Stimulated activated naive CD8-positive, alpha-beta T cell treated with anti-CD3 and anti-CD28 coated beads, Interleukin-15, Interleukin-2, amounts not matched to agents 100 U/mL and 50 U/mL, for 24 hours (primary cell): ENCODE data around the gene GH1.

ENCODE experiments used
- ATAC-seq: fragments of 150-1000 bp; cut with Tn5 transposase; one replicate; pipeline ENCODE4 v1.10.0; 2021
- DNase-seq: peaks from one replicate; pipeline ENCODE4 v3.0.0; 2021

Gene GH1

DNA sequence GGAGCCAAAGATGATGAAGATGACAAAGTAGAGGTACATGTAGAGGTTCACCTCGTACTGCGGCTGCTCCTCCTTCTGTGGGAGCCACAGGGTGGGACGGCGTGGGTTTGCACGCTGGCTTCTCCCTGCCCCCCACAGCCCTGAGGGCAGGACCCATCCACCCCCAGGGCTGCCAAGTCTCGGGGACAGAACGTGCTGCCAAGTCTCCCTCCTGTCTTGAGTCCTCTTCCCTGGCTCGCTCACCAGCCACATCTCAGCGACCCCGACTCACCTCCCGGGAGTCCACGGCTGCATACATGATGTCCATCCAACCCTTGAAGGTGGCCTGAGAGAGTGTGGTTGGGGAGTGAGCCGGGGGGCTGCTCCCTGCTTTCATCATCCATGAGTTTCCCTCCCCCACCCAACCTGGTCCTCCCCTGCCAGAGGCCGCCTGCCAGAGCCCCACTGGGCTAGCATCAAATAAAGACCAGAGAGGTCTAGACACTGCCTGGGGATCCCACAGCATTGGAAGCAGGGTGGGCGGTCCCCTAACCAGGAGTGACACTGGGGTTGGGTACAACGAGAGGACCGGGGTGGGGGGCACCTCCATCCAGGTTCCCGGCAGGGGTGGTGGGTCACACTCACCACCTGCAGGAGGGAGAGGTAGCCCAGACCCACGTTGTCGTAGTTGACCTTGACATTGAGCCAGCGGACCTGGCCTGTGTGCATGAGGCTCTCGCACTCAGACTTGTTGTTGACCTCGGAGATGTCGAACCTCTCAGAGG lies 26.3 kb upstream of the GH1 start:
- DNase-seq (no peak), ATAC-seq (no peak)

DNA sequence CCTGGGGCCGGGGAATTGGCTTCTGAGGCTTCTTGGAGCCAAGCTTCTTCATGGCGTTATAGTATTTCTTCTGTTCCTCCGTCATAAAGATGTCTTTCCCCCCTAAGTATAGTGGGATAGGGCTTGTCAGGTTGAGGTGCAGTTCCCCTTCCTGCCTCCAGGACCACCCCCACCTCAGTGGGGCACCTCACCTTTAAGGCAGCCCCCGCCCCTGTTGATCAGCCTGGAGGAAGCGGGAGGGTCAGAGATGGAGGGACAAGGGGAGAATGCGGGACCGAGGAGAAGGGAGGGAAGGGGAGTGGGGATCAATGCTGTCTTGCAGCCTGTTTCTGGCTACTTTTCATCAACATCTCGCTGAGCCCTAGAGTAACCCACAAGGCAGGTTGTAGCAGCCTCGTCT lies 25.1 kb upstream of the GH1 start:
- no peak for DNase-seq
- no peak for ATAC-seq

DNA sequence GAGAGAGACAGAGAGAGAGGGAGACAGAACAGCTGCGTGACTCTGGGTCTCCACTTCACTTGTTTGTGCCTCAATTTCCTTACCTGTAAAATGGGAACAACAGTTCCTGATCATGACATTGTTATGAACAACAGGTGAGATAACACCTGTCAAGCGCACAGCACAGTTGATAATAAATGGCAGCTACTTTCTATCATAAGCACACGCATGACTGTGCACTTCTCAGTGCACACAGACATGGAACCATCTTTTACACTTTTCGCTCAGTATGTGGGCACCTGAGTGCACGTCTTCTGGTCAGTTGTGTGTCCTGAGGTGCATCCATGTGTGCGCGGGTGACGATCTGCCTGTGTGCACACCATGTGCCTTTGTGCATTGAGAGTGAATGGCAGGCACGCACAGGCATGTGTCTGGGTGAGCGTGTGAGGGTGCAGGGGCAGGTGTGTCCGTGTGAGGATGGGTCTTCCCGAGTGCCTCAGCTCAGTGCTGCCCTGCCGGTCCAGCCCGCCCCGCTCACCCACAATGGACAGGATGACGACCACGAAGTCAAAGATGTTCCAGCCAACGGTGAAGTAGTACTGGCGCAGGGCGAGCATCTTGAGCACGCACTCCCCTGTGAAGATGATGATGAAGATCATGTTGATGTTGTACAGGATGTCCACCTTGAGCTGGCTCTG lies 23.8 kb upstream of the GH1 start:
- ATAC-seq (no peak), DNase-seq (no peak)

GRCh38 chr17:63941751-63942150 lies 23.1 kb upstream of the GH1 start:
- DNase-seq (no peak), ATAC-seq (no peak)

GRCh38 chr17:63941162-63941561 lies 22.5 kb upstream of the GH1 start:
- no peak for ATAC-seq
- no peak for DNase-seq

- DNase-seq, result no peak
- no peak for ATAC-seq
These were observed 21.9 kb upstream of the GH1 start for GRCh38 chr17:63940584-63940983.

- DNase-seq, result no peak
These were observed 21.2 kb upstream of the GH1 start for GRCh38 chr17:63939884-63940283.

GRCh38 chr17:63939401-63939800 lies 20.8 kb upstream of the GH1 start:
- DNase-seq, result no peak
- no peak for ATAC-seq

More at GRCh38 chr17:63939884-63940283, 21.2 kb upstream of the GH1 start:
- ATAC-seq, result no peak

DNA sequence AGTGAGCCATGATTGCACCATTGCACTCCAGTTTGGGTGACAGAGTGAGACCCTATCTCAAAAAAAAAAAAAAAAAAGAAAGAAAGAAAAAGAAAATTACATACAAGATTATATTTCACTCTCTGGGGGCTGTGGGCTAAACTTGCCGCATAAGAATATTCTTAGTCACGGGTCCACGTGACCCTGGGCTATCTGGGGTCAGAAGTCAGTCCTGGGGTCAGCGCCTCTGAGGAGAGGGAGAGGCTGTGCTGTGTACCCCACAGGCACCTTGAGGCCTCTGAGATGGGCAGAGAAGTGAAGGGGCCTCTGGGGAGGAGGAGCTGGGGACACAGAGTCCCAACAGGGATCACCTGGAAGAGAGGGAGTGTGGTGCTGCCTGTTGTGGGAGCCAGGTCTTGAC lies 19.3 kb upstream of the GH1 start:
- ATAC-seq (no peak), DNase-seq (no peak)

GRCh38 chr17:63937319-63937718 lies 18.7 kb upstream of the GH1 start:
- DNase-seq (no peak), ATAC-seq (no peak)

DNA sequence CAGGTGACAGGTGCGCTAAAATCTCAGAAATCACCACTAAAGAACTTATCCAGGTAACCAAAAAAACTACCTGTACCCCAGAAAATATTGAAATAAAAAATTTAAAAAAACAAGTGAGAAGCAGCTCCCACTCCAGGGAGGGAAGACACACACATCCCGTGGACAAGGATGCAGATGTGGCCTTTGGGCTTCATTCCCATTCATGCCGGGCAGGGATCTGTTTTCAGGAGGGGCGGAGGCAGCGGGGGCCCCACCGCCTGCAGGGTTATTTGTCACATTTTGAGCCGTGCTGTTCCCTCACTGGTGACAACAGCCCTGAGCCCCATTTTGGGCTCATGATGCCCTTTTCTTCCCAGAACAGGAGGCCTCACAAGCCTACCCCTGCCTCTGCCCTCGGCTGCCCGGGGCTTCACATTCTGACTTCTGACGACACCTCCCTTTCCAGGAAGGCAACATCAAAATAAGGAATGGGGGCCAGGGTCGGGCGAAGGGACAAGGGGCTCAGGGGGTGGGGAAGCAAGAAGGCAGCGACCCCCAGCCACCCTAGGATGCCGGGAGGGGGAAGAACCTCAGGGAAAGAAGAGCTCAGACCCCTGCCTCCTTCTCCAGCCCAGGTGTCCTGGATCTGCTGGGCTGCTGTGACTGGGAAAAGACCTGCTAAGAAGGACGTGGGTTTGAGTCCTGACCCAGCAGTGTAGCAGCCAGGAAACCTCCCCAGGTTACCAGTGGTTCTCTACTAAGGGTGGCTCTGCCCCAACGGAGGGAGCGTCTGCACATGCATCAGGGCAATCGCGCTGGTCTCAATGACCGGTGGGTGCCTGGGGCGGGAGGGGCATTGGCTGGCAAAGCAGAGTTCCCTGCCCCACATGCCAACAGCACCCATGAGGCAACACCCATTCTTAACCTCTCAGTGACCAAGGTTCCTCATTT lies 15.8 kb upstream of the GH1 start:
- ATAC-seq, result no peak
- DNase-seq, result no peak

GRCh38 chr17:63933598-63933997 lies 15.0 kb upstream of the GH1 start:
- ATAC-seq, result no peak
- DNase-seq, result no peak

- ATAC-seq, result no peak
- no peak for DNase-seq
These were observed 14.1 kb upstream of the GH1 start for GRCh38 chr17:63932721-63933120.

GRCh38 chr17:63931981-63932561 lies 13.4 kb upstream of the GH1 start, which contains the start of gene CD79B:
Gene CD79B, minus strand, starts transcription at chr17:63932331. Its CDS starts 70 bp downstream, at chr17:63932261.
- peak; percentile 70 for ATAC-seq
- peak; percentile 73 for DNase-seq

DNA sequence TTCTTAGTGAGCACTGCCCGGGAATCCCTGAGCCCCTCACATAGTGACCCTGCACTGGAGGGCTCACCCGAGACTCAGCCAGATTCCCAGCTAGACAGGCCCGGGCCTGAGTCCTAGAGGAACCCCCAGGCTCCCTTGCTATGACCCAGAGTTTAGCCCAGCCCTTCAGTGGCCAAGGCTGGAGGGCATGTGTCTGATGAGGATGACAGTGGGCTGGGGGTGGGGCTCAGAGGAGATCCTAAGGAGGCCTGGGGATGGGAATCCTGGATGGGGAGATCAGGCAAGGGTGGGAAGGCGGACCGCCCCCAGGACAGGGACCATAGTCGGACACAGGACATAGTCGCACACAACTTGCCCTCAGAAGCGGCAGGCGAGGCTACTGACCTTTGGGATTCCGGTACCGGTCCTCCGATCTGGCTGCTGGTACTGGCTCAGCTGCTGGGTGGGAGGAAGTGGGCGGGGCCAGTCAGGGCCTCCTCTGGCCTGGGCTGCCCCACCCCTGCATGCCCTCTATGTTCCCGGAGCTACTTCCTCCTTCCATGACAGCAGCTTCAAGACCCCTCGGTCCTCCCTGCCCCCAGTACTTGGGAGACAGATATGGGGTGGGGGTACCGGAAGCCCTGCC lies 12.4 kb upstream of the GH1 start:
- DNase-seq (peak; percentile 77), ATAC-seq (peak; percentile 74)

GRCh38 chr17:63929860-63930766 lies 11.5 kb upstream of the GH1 start:
- no peak for DNase-seq
- no peak for ATAC-seq

DNA sequence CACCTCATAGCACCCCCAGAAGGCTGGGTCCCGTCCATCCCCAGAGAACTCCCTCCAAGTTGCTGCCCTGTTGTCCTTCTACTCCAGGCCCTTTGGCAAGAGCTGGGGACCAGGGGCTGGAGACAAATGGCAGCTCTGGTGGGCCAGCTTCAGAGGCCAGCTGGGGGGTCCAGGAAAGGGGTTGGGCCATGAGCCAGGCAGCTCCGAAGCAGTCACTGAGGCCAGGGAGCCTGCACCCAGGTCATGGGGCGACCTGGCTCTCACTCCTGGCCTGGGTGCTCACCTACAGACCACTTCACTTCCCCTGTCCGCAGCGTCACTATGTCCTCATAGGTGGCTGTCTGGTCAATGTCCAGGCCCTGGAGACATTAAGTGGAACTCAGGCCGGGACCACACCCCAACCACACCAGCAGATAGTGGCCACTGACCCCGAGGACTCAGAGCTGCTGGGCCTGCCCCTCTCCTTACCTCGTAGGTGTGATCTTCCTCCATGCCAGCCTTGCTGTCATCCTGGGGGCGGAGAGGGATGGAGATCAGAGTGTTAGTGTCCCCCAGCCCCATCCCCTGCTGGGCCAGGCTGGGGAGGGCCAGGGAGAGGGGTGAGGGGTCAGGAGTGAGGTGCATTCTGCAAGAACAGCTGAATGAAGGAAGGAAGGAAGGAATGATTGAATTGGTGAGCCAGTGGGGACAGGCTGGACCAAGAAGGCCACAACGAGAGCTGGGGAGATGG lies 10.5 kb upstream of the GH1 start:
- DNase-seq, result no peak
- ATAC-seq, result no peak

DNA sequence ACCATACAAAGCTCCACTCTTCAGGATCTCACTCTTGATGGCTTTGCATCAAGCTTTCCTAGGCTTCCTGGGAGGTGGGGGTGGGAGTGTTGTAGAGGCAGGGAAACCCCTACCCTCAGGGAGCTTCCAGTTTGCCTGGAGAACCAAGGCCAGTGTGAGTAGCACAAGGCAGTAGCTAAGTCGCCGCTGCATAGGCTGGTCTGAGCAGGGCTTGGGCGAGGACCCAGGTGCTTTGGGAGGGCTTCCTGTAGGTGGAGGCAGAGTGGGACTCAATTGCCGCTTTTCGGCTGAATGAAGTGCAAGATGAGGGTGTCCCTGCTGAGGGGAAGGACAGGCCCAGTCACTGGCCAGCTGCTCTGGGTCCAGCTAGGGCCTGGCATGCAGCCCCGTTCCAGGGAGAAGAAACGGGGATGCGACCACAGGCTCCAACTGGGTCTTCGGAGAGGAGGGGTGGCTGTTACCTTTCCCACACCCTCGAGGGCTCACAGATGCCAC lies 9.6 kb upstream of the GH1 start:
- ATAC-seq (no peak), DNase-seq (no peak)

DNA sequence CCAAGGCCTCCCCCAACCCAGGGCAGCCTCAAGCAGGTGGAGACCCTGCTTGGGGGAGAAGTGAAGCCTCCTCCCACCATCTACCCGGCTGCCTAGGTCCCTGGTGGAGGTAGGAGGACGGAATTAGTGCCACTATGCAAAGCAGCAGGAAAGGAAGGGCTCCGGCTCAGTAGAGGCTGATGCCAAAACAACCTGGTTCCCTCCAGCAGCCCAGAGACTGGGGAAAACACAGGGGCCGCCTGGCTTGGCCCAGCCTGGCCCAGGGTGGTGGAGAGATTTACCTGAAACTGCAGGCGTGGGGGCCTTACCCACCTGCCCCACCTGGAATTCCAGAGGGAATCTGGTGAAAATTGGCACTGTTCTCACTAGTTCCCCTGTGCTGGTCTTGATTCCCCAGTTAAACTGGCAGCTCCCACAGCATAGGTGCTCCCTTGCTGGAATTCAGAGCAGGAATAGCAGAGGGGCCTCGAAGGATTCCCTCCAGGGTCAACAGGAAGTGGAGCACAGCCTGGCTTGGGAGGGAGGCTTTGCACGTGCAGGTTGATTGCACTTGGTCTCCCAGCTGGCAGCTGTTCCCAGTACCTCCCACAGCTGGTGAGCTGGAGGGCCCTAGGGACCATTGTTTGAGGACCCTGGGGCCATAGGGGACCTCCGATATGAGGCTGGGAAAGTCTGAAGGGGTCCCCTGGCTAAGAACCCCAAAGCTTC lies 9.0 kb upstream of the GH1 start:
- no peak for DNase-seq
- ATAC-seq, result no peak
